Stimulated activated CD8-positive, alpha-beta memory T cell treated with anti-CD3 and anti-CD28 coated beads, Interleukin-2, amount 100 ng/mL, for 1 hour (primary cell): Measurements from ENCODE around the gene GPR52.
"Not testable (repeated sequence)": the region's sequence is repeated elsewhere in the genome, so short reads cannot be mapped to it uniquely, and the experiment has no call there.

Experiments used
- DNase-seq, 2 donors: peaks; one replicate each; pipeline ENCODE4 v3.0.0-alpha.2; 2020; ENCODE audit warnings: low read depth in 2 of 2

The GPR52 gene, protein sequence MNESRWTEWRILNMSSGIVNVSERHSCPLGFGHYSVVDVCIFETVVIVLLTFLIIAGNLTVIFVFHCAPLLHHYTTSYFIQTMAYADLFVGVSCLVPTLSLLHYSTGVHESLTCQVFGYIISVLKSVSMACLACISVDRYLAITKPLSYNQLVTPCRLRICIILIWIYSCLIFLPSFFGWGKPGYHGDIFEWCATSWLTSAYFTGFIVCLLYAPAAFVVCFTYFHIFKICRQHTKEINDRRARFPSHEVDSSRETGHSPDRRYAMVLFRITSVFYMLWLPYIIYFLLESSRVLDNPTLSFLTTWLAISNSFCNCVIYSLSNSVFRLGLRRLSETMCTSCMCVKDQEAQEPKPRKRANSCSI

GRCh38 chr1:174447866-174448530 is at the start of gene GPR52:
Gene GPR52 (plus strand): TSS chr1:174447964. CDS start chr1:174448112, 148 bp downstream.
- no peak for DNase-seq

GRCh38 chr1:174398246-174398645 is 49.5 kb upstream of the GPR52 start:
- DNase-seq = no peak

- no peak for DNase-seq
Measured at GRCh38 chr1:174399211-174399610, 48.6 kb upstream of the GPR52 start.

DNA sequence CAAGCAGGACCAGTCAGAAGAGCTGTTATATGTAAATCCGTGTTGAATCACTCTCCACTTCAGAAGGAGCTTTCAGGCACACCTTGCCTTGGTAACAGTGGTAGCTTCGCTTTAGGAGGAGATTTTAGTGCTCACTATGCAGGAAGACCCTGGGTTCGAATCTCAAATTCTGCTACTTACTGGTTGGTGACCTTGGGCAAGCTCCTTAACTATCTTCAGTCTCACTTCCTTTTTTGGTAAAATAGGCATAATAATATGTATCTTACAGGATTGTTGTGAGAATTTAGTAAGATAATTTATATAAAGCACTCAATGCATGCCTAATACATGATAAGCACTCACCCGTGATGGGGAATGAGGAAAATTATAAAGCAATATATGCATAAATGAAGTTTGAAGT is 46.7 kb upstream of the GPR52 start:
- no peak for DNase-seq

DNA sequence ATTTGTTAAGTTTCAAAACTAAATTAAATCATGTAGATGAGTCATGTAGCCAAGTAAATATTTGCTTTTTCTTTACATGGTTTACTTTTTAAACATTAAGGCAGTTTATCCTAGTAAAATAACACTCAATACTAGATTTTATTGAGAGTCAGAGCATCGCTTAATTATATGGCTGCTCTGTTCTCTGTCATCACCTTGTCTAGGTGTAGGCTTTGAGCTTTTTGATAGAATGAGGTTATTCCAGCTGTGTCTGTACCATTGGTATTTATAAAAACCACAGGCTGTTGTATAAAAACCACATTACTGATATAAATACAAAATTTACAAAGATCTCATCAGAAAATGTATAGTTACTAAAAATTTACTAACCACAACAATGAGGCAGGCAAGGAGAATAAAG is 42.5 kb upstream of the GPR52 start:
- DNase-seq = no peak

- DNase-seq = no peak
Measured at GRCh38 chr1:174406421-174406820, 41.3 kb upstream of the GPR52 start.

DNA sequence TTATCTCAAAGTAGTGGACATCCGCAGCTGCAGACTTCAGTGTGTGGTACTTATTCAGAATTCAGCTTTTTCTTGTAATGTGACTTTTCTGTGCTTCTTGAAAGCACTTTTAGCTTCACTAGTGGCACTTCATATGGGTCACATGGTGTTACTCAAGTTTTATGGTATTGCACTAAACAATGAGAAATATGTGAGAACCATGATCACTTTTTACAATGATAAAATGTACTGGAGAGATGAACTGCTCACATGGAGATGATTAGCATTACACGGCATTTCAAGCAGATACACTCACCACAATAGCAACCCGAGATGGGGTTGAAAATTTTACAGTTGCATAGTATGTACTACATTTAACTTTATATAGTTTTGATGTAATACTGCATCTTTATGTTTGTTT is 40.1 kb upstream of the GPR52 start:
- DNase-seq = no peak

DNA sequence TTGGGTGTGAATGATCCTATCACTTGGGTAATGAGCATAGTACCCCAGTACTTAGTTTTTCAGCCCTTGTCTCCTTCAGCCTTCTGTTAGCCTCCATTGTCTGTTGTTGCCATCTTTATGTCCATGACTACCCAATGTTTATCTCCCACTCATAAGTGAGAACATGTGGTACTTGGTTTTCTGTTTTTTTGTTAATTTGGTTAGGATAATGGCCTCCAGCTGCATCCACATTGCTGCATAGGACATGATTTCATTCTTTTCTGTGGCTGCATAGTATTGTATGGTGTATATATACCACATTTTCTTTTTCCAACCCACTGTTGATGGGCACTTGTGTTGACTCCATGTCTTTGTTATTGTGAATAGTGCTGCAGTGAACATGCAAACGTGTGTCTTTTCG is 39.6 kb upstream of the GPR52 start:
- no peak for DNase-seq

GRCh38 chr1:174409801-174410200 is 38.0 kb upstream of the GPR52 start:
- not testable (repeated sequence) for DNase-seq

GRCh38 chr1:174413632-174414031 is 34.1 kb upstream of the GPR52 start:
- DNase-seq = no peak

- DNase-seq = no peak
Measured at GRCh38 chr1:174414203-174414602, 33.6 kb upstream of the GPR52 start.

- no peak for DNase-seq
Measured at GRCh38 chr1:174415506-174415905, 32.3 kb upstream of the GPR52 start.

GRCh38 chr1:174417921-174418320 is 29.8 kb upstream of the GPR52 start:
- no peak for DNase-seq

- DNase-seq = no peak
Measured at GRCh38 chr1:174425121-174425520, 22.6 kb upstream of the GPR52 start.

- DNase-seq = no peak
Measured at GRCh38 chr1:174426153-174426552, 21.6 kb upstream of the GPR52 start.

- no peak for DNase-seq
Measured at GRCh38 chr1:174428033-174428432, 19.7 kb upstream of the GPR52 start.

GRCh38 chr1:174428739-174429138 is 19.0 kb upstream of the GPR52 start:
- no peak for DNase-seq

GRCh38 chr1:174433451-174433850 is 14.3 kb upstream of the GPR52 start:
- DNase-seq = no peak

DNA sequence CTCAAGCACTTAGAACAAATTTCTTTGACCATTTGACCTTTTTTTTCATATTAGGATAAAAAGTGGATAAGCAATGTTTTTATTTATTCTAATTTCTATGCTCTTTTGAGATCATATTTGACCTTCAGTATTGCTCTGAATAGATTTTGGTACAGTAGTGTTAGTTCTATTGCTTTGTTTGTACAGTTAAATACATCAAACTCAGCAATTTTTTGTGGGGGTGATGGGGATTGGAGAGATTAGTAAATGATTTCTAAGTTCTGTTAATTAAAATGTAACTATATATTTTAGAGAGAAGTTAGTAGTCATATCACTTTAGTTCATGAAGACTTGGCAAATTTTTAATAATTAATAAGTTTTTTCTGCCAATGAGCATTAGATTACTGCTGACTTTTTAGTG is 2.4 kb upstream of the GPR52 start:
- DNase-seq = no peak

GRCh38 chr1:174445817-174446216 is 1.9 kb upstream of the GPR52 start:
- no peak for DNase-seq

- DNase-seq = no peak
Measured at GRCh38 chr1:174448531-174448883, 743 bp downstream of the GPR52 start.

- no peak for DNase-seq
Measured at GRCh38 chr1:174448974-174449373, 1.2 kb downstream of the GPR52 start.

DNA sequence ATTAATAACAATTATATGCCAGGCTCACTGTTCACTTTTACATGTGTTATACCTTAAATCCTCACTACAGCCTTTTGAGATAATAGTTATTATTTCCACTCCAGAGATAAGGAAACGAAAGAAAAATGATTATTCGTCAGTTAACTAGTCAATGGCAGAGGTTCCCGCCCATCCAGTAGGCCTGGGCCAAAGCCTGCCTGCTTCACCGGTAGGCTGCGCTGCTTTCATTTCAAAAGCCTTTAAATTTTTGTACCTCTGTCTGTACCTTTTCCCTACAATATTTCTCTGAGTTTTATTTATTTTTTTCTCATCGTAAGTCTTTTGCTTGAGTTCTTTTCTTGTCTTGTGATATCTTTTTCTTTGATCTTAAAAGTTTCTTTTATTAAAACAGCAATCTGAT is 3.6 kb downstream of the GPR52 start:
- DNase-seq = no peak

DNA sequence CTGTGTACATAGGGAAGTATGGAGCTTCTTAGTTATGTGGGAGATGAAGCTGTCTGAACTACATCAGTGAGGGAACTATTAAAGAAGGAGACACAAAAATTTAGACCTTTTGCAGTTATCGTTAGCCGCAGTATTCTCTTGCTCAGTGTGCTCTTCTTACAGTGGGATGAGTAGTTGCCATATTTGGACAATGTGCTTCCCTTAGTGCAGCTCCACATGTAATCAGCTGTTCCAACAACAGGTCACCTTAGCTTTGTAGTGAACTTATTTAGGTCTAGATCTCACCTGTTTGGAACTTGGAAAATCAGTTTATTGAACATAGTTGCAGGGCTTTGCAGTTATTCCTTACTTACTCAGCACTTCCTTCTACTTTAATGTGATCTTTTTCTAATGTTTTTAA is 18.1 kb downstream of the GPR52 start:
- no peak for DNase-seq
